Gastrocnemius medialis (tissue), 4 donors: ENCODE measurements around the gene NCAPD3. TPM values are rescaled to one million over a fixed set of nuclear protein-coding genes. Genes with fewer than 3 reads are reported as not detected.

ENCODE experiments used
- ATAC-seq, 2 donors: fragments of 150-250 bp; one replicate each; pipeline ENCODE4 v1.9.1; 2016
- DNase-seq, 2 donors: peaks; one replicate each; pipeline ENCODE4 v3.0.0-alpha.2; 2019
- H3K27ac ChIP-seq, 4 donors: fragments of 200-600 bp; sonication (generic); 1 replicate in 1 of 4; 2 replicates in 3 of 4; pipeline ENCODE4 v1.5.1; 2016 to 2018; ENCODE audit warnings: mild to moderate bottlenecking in 2 of 4, moderate library complexity in 1 of 4
- H3K27me3 ChIP-seq, 3 donors: fragments of 200-600 bp; sonication (generic) in 2 of 3; 1 replicate in 1 of 3; 2 replicates in 2 of 3; pipeline versions ENCODE4 v1.5.1 to v1.6.0; 2016 to 2019; ENCODE audit warnings: mild to moderate bottlenecking in 1 of 3, moderate library complexity in 1 of 3
- H3K36me3 ChIP-seq, 2 donors: fragments of 200-600 bp; sonication (generic) in 1 of 2; one replicate each; pipeline ENCODE4 v1.5.1; 2017 to 2018
- H3K4me1 ChIP-seq, 2 donors: fragments of 200-600 bp; sonication (generic) in 1 of 2; one replicate each; pipeline ENCODE4 v1.5.1; 2016 to 2017; ENCODE audit warnings: mild to moderate bottlenecking in 2 of 2
- H3K4me3 ChIP-seq, 4 donors: fragments of 200-600 bp; sonication (generic) in 3 of 4; 1 replicate in 1 of 4; 2 replicates in 3 of 4; pipeline ENCODE4 v1.5.1; 2016 to 2019; ENCODE audit warnings: mild to moderate bottlenecking in 2 of 4
- H3K9me3 ChIP-seq, 3 donors: fragments of 200-600 bp; sonication (generic) in 2 of 3; 1 replicate in 1 of 3; 2 replicates in 2 of 3; pipeline ENCODE4 v1.5.1; 2016 to 2019
- POLR2A ChIP-seq, 2 donors: fragments of 450-650 bp; IDR thresholded peaks; one replicate each; pipeline ENCODE4 v1.6.1; 2017; ENCODE audit warnings: antibody characterized with exemption in 2 of 2, mild to moderate bottlenecking in 2 of 2, moderate library complexity in 2 of 2
- in situ Hi-C, 4 donors: fragments of 200-750 bp; cut with MboI; loops; one replicate each; pipeline versions ENCODE4 v1.15.0 to v1.8.0; 2017; ENCODE audit warnings: low sequenced_read_pairs in 4 of 4
- intact Hi-C: fragments of 100-400 bp; cut with DNase I; formaldehyde crosslinking; loops from one replicate; pipeline ENCODE4 v1.15.1; 2023; ENCODE audit warnings: low total_unique reads
- total RNA-seq, 4 donors: library from RNA; depleted of rRNA; stranded (reverse); fragments of >200 nt; gene quantifications; one replicate each; pipeline versions ENCODE4 v1.1.0 to v1.2.3, GENCODE V29; 2016
- TF ChIP-seq, protein P1 (sequence below), 5 experiments: fragments of 450-650 bp in 3 of 5; fragments of 200-600 bp in 2 of 5; sonication (generic) in 2 of 5; IDR thresholded peaks in 4 of 5; conservative IDR thresholded peaks in 1 of 5; 1 replicate in 4 of 5; 2 replicates in 1 of 5; pipeline ENCODE4 v1.5.1; 2016 to 2019; ENCODE audit warnings: antibody characterized with exemption in 5 of 5, mild to moderate bottlenecking in 3 of 5, moderate library complexity in 3 of 5

The NCAPD3 gene
- total RNA-seq, 4 donors from 2014 or later: 3.6 to 6.7 (median 4.5) TPM

DNA sequence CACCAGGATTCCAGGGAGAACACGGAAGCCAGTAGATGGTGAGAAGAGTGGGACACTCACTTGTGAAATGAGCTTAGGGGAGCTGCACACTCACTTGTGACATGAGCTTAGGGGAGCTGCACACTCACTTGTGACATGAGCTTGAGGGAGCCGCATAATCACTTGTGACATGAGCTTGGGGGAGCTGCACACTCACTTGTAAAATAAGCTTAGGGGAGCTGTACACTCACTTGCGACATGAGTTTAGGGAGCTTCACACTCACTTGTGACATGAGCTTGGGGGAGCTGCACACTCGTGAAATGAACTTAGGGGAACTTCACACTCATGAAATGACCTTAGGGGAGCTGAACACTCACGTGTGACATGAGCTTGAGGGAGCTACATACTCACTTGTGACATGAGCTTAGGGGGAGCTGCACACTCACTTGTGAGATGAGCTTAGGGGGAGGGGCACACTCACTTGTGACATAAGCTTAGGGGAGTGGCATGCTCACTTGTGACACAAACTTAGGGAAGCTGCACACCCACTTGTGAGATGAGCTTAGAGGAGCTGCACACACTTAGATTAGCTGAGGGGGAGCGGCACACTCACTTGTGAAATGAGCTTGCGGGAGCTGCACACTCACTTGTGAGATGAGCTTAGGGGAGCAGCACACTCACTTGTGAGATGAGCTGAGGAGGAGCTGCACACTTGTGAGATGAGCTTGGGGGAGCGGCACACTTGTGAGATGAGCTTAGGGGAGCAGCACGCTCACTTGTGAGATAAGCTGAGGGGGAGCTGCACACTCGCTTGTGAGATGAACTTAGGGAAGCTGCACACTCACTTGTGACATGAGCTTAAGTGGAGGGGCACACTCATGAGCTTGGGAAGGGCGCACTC lies 59.0 kb downstream of the NCAPD3 start:
- no peak overlapping the region for H3K27ac ChIP-seq
- no peak for ATAC-seq
- H3K36me3 ChIP-seq: peaks cover 0 to 53% of the 10 kb centered on the region in 2 donors

DNA sequence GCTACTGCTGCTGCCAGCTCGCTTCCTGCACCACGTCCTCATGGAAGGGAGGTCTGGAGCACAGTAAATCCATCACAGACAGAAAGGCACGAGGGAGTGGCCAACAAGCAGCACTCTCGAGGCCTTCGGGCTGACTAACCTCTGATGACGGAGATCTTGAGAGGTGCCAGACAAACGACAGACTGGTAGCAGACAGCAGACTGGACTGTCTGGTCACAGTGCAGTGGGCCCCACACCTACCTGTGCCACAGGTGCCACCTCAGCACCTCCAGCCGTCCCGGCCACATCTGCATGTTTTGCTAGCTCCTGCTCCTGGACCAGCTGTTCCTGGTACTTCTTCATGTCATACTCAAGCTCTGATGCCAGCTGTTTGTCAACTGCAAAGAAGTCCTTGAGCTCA lies 64.1 kb downstream of the NCAPD3 start:
- Histone ChIP-seq H3K27ac (no peak overlapping the region), H3K4me3 (no peak overlapping the region), H3K9me3 (no peaks in the 10 kb centered on the region), H3K27me3 (no peaks in the 10 kb centered on the region), H3K4me1 (no peaks in the 10 kb centered on the region), H3K36me3 (peaks cover 0 to 64% of the 10 kb centered on the region in 2 donors)
- TF ChIP-seq, protein P1, sequence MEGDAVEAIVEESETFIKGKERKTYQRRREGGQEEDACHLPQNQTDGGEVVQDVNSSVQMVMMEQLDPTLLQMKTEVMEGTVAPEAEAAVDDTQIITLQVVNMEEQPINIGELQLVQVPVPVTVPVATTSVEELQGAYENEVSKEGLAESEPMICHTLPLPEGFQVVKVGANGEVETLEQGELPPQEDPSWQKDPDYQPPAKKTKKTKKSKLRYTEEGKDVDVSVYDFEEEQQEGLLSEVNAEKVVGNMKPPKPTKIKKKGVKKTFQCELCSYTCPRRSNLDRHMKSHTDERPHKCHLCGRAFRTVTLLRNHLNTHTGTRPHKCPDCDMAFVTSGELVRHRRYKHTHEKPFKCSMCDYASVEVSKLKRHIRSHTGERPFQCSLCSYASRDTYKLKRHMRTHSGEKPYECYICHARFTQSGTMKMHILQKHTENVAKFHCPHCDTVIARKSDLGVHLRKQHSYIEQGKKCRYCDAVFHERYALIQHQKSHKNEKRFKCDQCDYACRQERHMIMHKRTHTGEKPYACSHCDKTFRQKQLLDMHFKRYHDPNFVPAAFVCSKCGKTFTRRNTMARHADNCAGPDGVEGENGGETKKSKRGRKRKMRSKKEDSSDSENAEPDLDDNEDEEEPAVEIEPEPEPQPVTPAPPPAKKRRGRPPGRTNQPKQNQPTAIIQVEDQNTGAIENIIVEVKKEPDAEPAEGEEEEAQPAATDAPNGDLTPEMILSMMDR (IDR thresholded peaks at IDR 0.05 in 4 of 5, conservative IDR thresholded peaks at IDR 0.05 in 1 of 5): no peak
- no peak for TF ChIP-seq POLR2A (IDR thresholded peaks at IDR 0.05)
- in situ Hi-C loops: no loop called here
- no peak for ATAC-seq
- intact Hi-C loops: no loop called here
- DNase-seq: no peak

More for the DNA sequence above, 59.0 kb downstream of the NCAPD3 start:
- Histone ChIP-seq H3K4me1 (no peaks in the 10 kb centered on the region), H3K27me3 (no peaks in the 10 kb centered on the region), H3K9me3 (no peaks in the 10 kb centered on the region), H3K4me3 (no peak overlapping the region)
- intact Hi-C loops: no loop called here
- TF ChIP-seq, protein P1 (IDR thresholded peaks at IDR 0.05 in 4 of 5, conservative IDR thresholded peaks at IDR 0.05 in 1 of 5): no peak
- no peak for TF ChIP-seq POLR2A (IDR thresholded peaks at IDR 0.05)
- DNase-seq: no peak
- in situ Hi-C loops: no loop called here

DNA sequence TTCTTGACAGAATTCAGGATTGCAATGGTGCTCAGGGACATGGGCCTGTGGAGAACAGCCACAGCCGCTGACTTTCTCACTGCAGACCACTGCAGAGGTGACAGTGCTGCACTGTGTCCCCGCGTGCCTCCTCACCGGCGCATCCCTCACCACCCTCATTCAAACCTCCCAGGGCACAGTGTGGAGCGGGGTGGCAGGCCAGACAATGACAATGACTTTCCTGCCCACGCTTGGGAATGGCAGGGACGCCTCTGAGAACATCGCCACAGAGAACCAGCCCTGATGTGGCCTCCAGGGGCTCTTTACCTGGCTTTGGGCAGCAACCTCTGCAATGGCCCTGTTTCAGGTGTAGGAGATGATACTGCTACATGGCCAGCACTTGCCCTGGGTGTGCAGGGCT lies 65.7 kb downstream of the NCAPD3 start:
- ATAC-seq (no peak), DNase-seq (no peak)

DNA sequence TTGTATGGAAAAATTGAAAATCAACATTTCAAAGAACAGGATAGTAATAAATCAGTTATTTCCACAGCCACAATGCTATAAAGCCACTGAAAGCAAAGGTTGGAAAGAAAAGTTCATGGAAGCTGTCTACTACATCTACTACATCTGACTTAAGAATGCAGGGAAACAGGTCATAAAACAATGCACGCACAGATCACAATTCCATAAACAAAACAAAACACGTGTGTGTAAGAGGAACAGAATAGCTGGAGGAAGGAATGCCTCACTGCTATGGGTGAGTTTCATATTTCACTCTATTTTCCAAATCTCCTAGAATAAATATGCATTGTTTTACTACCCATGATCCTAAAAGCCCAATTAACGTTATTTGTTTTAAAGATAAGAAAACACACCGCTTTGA lies 66.3 kb downstream of the NCAPD3 start:
- intact Hi-C loops: no loop called here
- no peaks in the 10 kb centered on the region for H3K27me3 ChIP-seq
- in situ Hi-C loops: no loop called here
- no peak overlapping the region for H3K27ac ChIP-seq
- peaks cover 0 to 66% of the 10 kb centered on the region in 2 donors for H3K36me3 ChIP-seq
- no peaks in the 10 kb centered on the region for H3K9me3 ChIP-seq
- ATAC-seq (no peak), DNase-seq (no peak)
- TF ChIP-seq POLR2A (IDR thresholded peaks at IDR 0.05): no peak
- TF ChIP-seq, protein P1 (IDR thresholded peaks at IDR 0.05 in 4 of 5, conservative IDR thresholded peaks at IDR 0.05 in 1 of 5): no peak
- H3K4me1 ChIP-seq: no peaks in the 10 kb centered on the region
- H3K4me3 ChIP-seq: no peak overlapping the region

More for the DNA sequence above, 65.7 kb downstream of the NCAPD3 start:
- intact Hi-C loops: no loop called here
- H3K4me1 ChIP-seq: no peaks in the 10 kb centered on the region
- H3K4me3 ChIP-seq: no peak overlapping the region
- no peak overlapping the region for H3K27ac ChIP-seq
- in situ Hi-C loops: no loop called here
- H3K36me3 ChIP-seq: peaks cover 0 to 61% of the 10 kb centered on the region in 2 donors
- TF ChIP-seq, protein P1 (IDR thresholded peaks at IDR 0.05 in 4 of 5, conservative IDR thresholded peaks at IDR 0.05 in 1 of 5): no peak
- TF ChIP-seq POLR2A (IDR thresholded peaks at IDR 0.05): no peak
- no peaks in the 10 kb centered on the region for H3K27me3 ChIP-seq
- H3K9me3 ChIP-seq: no peaks in the 10 kb centered on the region
